Endothelial cell of umbilical vein (primary cell): ENCODE data around the gene SNX2. TPM values are rescaled to one million over a fixed set of nuclear protein-coding genes. Genes with fewer than 3 reads are reported as not detected.

Experiments
- BruUV-seq: library from RNA; stranded (reverse); fragments of 400-500 nt; replicated peaks from 2 replicates; lab custom pipeline; 2021; lab: Mats Ljungman, UMichigan
- CTCF ChIA-PET: fragments of 300-600, 350-600 bp; sonication (Branson Sonifier 250); formaldehyde crosslinking; loops from one replicate; lab custom pipeline; 2021; ENCODE audit warnings: antibody characterized with exemption, inconsistent platforms; lab: Charles Lee
- POLR2A ChIA-PET: fragments of 300-600, 350-600 bp; sonication (Branson Sonifier 250); formaldehyde crosslinking; loops from one replicate; lab custom pipeline; 2021; ENCODE audit warnings: antibody characterized with exemption, inconsistent platforms; lab: Charles Lee
- DNase-seq: peaks from one replicate; pipeline ENCODE4 v3.0.0-alpha.2; 2011; ENCODE audit warnings: low read depth, low spot score
- FAIRE-seq: peaks from 2 replicates; lab custom pipeline; 2011; peaks lifted over from hg19 to GRCh38; lab: Jason Lieb, UNC
- H2AFZ ChIP-seq: 2 replicates; pipeline ENCODE4 v1.6.0; 2012; ENCODE audit warnings: low read depth, low read length, control low read depth, inconsistent platforms
- H3K27ac ChIP-seq: 2 replicates; pipeline ENCODE4 v1.5.1; 2011; ENCODE audit warnings: low read depth, mild to moderate bottlenecking, control low read depth, low read length, moderate library complexity; ENCODE audit not compliant: insufficient read depth
- H3K27me3 ChIP-seq, 2 experiments: 2 replicates each; pipeline versions ENCODE4 v1.6.0 to v1.6.1; 2011; ENCODE audit warnings: low read length in 2 of 2, mixed read lengths in 1 of 2; ENCODE audit not compliant: control insufficient read depth in 2 of 2, insufficient read depth in 2 of 2
- H3K36me3 ChIP-seq, 2 experiments: 2 replicates in 1 of 2; 3 replicates in 1 of 2; pipeline ENCODE4 v1.5.1; 2011; ENCODE audit warnings: low read length in 2 of 2, mild to moderate bottlenecking in 1 of 2, moderate library complexity in 1 of 2; ENCODE audit not compliant: control insufficient read depth in 2 of 2, insufficient read depth in 2 of 2; ENCODE audit errors: extremely low read depth in 1 of 2
- H3K4me1 ChIP-seq: 3 replicates; pipeline ENCODE4 v1.5.1; 2011; ENCODE audit warnings: mild to moderate bottlenecking, low read length; ENCODE audit not compliant: control insufficient read depth, insufficient read depth; ENCODE audit errors: extremely low read depth
- H3K4me2 ChIP-seq: 2 replicates; pipeline ENCODE4 v1.6.1; 2011; ENCODE audit warnings: low read length, control low read depth, mixed read lengths; ENCODE audit not compliant: insufficient read depth
- H3K4me3 ChIP-seq, 3 experiments: fragments of 200-600 bp in 1 of 3; sonication (generic), shearing (Covaris generic) in 1 of 3; replicated peaks in 1 of 3; 2 replicates each; pipeline ENCODE4 v1.5.1; 2011 to 2016; ENCODE audit warnings: control low read depth in 3 of 3, low read length in 3 of 3, mild to moderate bottlenecking in 2 of 3, inconsistent platforms in 1 of 3, low read depth in 1 of 3, moderate library complexity in 1 of 3; ENCODE audit not compliant: insufficient read depth in 1 of 3
- H3K79me2 ChIP-seq: 2 replicates; pipeline ENCODE4 v1.6.0; 2012; ENCODE audit warnings: low read length, inconsistent platforms; ENCODE audit not compliant: control insufficient read depth, insufficient read depth
- H3K9ac ChIP-seq: replicated peaks from 2 replicates; pipeline ENCODE3; 2011; ENCODE audit warnings: low read length, control low read depth; ENCODE audit not compliant: insufficient read depth; ENCODE audit errors: extremely low read depth
- H3K9me1 ChIP-seq: replicated peaks from 3 replicates; pipeline ENCODE4 v1.6.0; 2011; ENCODE audit warnings: mild to moderate bottlenecking, low read length; ENCODE audit not compliant: control insufficient read depth, insufficient read depth; ENCODE audit errors: extremely low read depth
- H3K9me3 ChIP-seq: replicated peaks from 2 replicates; pipeline ENCODE4 v1.5.1; 2012; ENCODE audit warnings: low read length, inconsistent platforms; ENCODE audit not compliant: control insufficient read depth, insufficient read depth
- H4K20me1 ChIP-seq: replicated peaks from 2 replicates; pipeline ENCODE3; 2011; ENCODE audit warnings: mild to moderate bottlenecking, low read length; ENCODE audit not compliant: control insufficient read depth, insufficient read depth; ENCODE audit errors: extremely low read depth
- EZH2 ChIP-seq: IDR thresholded peaks from 2 replicates; pipeline ENCODE4 v1.6.1; 2012; ENCODE audit warnings: borderline replicate concordance, low read depth, mild to moderate bottlenecking, moderate library complexity, low read length, inconsistent platforms; ENCODE audit not compliant: severe bottlenecking
- FOS ChIP-seq: IDR thresholded peaks from 2 replicates; pipeline ENCODE4 v1.6.1; 2011; ENCODE audit warnings: mild to moderate bottlenecking, low read length, moderate library complexity, borderline replicate concordance; ENCODE audit not compliant: insufficient read depth
- GATA2 ChIP-seq: IDR thresholded peaks from 2 replicates; pipeline ENCODE4 v1.7.0; 2011; ENCODE audit warnings: low read depth, mild to moderate bottlenecking, moderate library complexity, mixed read lengths, low read length; ENCODE audit not compliant: insufficient read length, insufficient read depth
- JUN ChIP-seq: IDR thresholded peaks from 2 replicates; pipeline ENCODE4 v1.6.1; 2011; ENCODE audit warnings: borderline replicate concordance, low read depth; ENCODE audit not compliant: insufficient read length, insufficient read depth
- MYC ChIP-seq: IDR thresholded peaks from one replicate; pipeline ENCODE4 v1.6.1; 2011; ENCODE audit warnings: mild to moderate bottlenecking, low read depth, low read length
- POLR2A ChIP-seq: IDR thresholded peaks from 2 replicates; pipeline ENCODE4 v1.6.1; 2012; ENCODE audit warnings: low read depth, mild to moderate bottlenecking, control low read depth, low read length
- POLR2AphosphoS5 ChIP-seq: IDR thresholded peaks from 2 replicates; pipeline ENCODE4 v1.6.1; 2012; ENCODE audit warnings: low read depth, mild to moderate bottlenecking, control low read depth, low read length, moderate library complexity; ENCODE audit not compliant: insufficient read depth
- dilution Hi-C: fragments of 300-500 bp; cut with MboI; formaldehyde crosslinking; loops from one replicate; pipeline ENCODE4 v1.15.0; 2019; ENCODE audit warnings: low sequenced_read_pairs; ENCODE audit not compliant: extremely low pct_ligation_motif_present
- intact Hi-C: fragments of 100-400 bp; cut with micrococcal nuclease; formaldehyde crosslinking; loops from one replicate; pipeline ENCODE4 v1.10.0; 2022
- polyA plus RNA-seq, 4 experiments: library from polyadenylated mRNA; depleted of rRNA in 3 of 4; stranded (reverse) in 3 of 4; unstranded in 1 of 4; fragments of >200 nt; gene quantifications; 2 replicates each; pipeline versions ENCODE4 v1.2.1 to v1.2.3, GENCODE V29; 2011 to 2012; ENCODE audit warnings: missing spikeins in 1 of 4
- total RNA-seq: library from RNA; stranded (reverse); gene quantifications from 2 replicates; pipeline ENCODE4 v1.2.3, GENCODE V29; 2021
- TF ChIP-seq, protein P1 (sequence below), 2 donors: IDR thresholded peaks; 1 replicate in 1 of 2; 2 replicates in 1 of 2; pipeline ENCODE4 v1.5.1; 2011; ENCODE audit warnings: low read length in 2 of 2, mild to moderate bottlenecking in 2 of 2, moderate library complexity in 2 of 2, control low read depth in 1 of 2, inconsistent platforms in 1 of 2, low read depth in 1 of 2; ENCODE audit not compliant: insufficient read depth in 1 of 2; ENCODE audit errors: extremely low read depth in 1 of 2
- TF ChIP-seq, protein P2 (sequence below): IDR thresholded peaks from 2 replicates; pipeline ENCODE4 v1.6.1; 2011; ENCODE audit not compliant: insufficient read depth, insufficient read length

Gene SNX2
- total and polyA plus RNA-seq, 2 donors (not counting 3 experiments of a cell fraction or from before 2014, with no cell fraction given): 14.4 to 51.2 TPM

GRCh38 chr5:122760236-122760635, 14.6 kb upstream of the SNX2 start:
- Histone ChIP-seq H3K79me2 (no peaks in the 10 kb centered on the region), H3K9me1 (no peaks in the 10 kb centered on the region), H3K9me3 (no peaks in the 10 kb centered on the region), H3K4me2 (no peak overlapping the region), H3K27ac (no peak overlapping the region), H3K36me3 (no peaks in the 10 kb centered on the region), H3K27me3 (no peaks in the 10 kb centered on the region), H3K4me3 (no peak overlapping the region), H3K9ac (no peak overlapping the region), H3K4me1 (peaks cover 13% of the 10 kb centered on the region), H2AFZ (no peak overlapping the region), H4K20me1 (no peaks in the 10 kb centered on the region)
- dilution Hi-C loops: no loop called here
- ChIA-PET POLR2A (no interaction called here), CTCF (interaction anchor here (1.1 to 1.3 kb wide), 2 partner anchors 43 to 56 kb away, joined by 3 to 4 read pairs; no protein-coding TSS in a partner anchor)
- DNase-seq (no peak), FAIRE-seq (no peak)
- no peak for TF ChIP-seq FOS
- no peak for TF ChIP-seq POLR2AphosphoS5
- TF ChIP-seq JUN: no peak
- TF ChIP-seq, protein P1, sequence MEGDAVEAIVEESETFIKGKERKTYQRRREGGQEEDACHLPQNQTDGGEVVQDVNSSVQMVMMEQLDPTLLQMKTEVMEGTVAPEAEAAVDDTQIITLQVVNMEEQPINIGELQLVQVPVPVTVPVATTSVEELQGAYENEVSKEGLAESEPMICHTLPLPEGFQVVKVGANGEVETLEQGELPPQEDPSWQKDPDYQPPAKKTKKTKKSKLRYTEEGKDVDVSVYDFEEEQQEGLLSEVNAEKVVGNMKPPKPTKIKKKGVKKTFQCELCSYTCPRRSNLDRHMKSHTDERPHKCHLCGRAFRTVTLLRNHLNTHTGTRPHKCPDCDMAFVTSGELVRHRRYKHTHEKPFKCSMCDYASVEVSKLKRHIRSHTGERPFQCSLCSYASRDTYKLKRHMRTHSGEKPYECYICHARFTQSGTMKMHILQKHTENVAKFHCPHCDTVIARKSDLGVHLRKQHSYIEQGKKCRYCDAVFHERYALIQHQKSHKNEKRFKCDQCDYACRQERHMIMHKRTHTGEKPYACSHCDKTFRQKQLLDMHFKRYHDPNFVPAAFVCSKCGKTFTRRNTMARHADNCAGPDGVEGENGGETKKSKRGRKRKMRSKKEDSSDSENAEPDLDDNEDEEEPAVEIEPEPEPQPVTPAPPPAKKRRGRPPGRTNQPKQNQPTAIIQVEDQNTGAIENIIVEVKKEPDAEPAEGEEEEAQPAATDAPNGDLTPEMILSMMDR (IDR thresholded peaks at IDR 0.05; ENCODE audit: extremely low read depth in 1 of 2, insufficient read depth in 1 of 2, low read depth in 1 of 2, low read length in 2 of 2): no peak
- TF ChIP-seq, protein P2, sequence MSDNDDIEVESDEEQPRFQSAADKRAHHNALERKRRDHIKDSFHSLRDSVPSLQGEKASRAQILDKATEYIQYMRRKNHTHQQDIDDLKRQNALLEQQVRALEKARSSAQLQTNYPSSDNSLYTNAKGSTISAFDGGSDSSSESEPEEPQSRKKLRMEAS: no peak
- TF ChIP-seq POLR2A: no peak
- no peak for TF ChIP-seq EZH2
- no peak for TF ChIP-seq MYC
- TF ChIP-seq GATA2: no peak
- intact Hi-C loops: no loop called here
- BruUV-seq: no TSS peak
